NCI-H460 (cell line): ENCODE results near the gene HAUS6. TPM values are rescaled to one million over a fixed set of nuclear protein-coding genes. Genes with fewer than 3 reads are reported as not detected.
"Not testable (repeated sequence)": the region's sequence is repeated elsewhere in the genome, so short reads cannot be mapped to it uniquely, and the experiment has no call there.

ENCODE experiments used
- DNase-seq: peaks from one replicate; pipeline ENCODE4 v3.0.0-alpha.2; 2016; ENCODE audit warnings: low read depth; ENCODE audit errors: extremely low read depth
- total RNA-seq: library from RNA; depleted of rRNA; stranded (reverse); fragments of >200 nt; shearing (Covaris generic); gene quantifications from 2 replicates; pipeline ENCODE4 v1.2.3, GENCODE V29; 2014

Gene HAUS6
- total RNA-seq, 1 experiment from 2014 or later = 19.4 TPM

GRCh38 chr9:19119246-19119645 is 16.5 kb upstream of the HAUS6 start:
- no peak for DNase-seq

GRCh38 chr9:19117039-19117716 is 14.5 kb upstream of the HAUS6 start:
- no peak for DNase-seq

- DNase-seq = no peak
These were observed 13.5 kb upstream of the HAUS6 start for GRCh38 chr9:19116107-19116790.

- DNase-seq = no peak
These were observed 12.1 kb upstream of the HAUS6 start for GRCh38 chr9:19114680-19115270.

- no peak for DNase-seq
These were observed 11.4 kb upstream of the HAUS6 start for GRCh38 chr9:19113964-19114679.

GRCh38 chr9:19113064-19113611 is 10.4 kb upstream of the HAUS6 start:
- DNase-seq = not testable (repeated sequence)

GRCh38 chr9:19108038-19108437 is 5.3 kb upstream of the HAUS6 start:
- DNase-seq = no peak

GRCh38 chr9:19104515-19105282 is 2.0 kb upstream of the HAUS6 start:
- DNase-seq = no peak

- no peak for DNase-seq
These were observed 498 bp downstream of the HAUS6 start for GRCh38 chr9:19102181-19102630.

GRCh38 chr9:19101203-19101602 is 1.5 kb downstream of the HAUS6 start:
- no peak for DNase-seq

GRCh38 chr9:19097431-19097830 is 5.3 kb downstream of the HAUS6 start:
- DNase-seq = not testable (repeated sequence)

- no peak for DNase-seq
These were observed 15.4 kb downstream of the HAUS6 start for GRCh38 chr9:19087106-19088000.

- DNase-seq = peak; percentile 15
These were observed 17.4 kb downstream of the HAUS6 start for GRCh38 chr9:19085295-19085694.

- DNase-seq = no peak
These were observed 27.9 kb downstream of the HAUS6 start for GRCh38 chr9:19074836-19075235.

GRCh38 chr9:19074229-19074628 is 28.5 kb downstream of the HAUS6 start:
- DNase-seq = no peak

GRCh38 chr9:19057033-19057432 is 45.7 kb downstream of the HAUS6 start:
- no peak for DNase-seq

- DNase-seq = no peak
These were observed 51.8 kb downstream of the HAUS6 start for GRCh38 chr9:19050637-19051591.
